IMR-90 (cell line): ENCODE measurements around the gene KLF13. TPM values are rescaled to one million over a fixed set of nuclear protein-coding genes. Genes with fewer than 3 reads are reported as not detected.

Experiments used
- ATAC-seq: fragments of 200-7000 bp; cut with Tn5 transposase; 2 replicates; pipeline ENCODE4 v1.9.1; 2020; ENCODE audit warnings: low read depth, mild to moderate bottlenecking, moderate library complexity
- BruUV-seq: library from RNA; stranded (reverse); fragments of 400-500 nt; replicated peaks from 2 replicates; lab custom pipeline; 2021; lab: Mats Ljungman, UMichigan
- CTCF ChIA-PET: fragments of 300-600 bp; formaldehyde crosslinking; extraction: SDS; loops from one replicate; lab custom pipeline; 2021; ENCODE audit warnings: antibody characterized with exemption; lab: Yijun Ruan, JAX
- POLR2A ChIA-PET: fragments of 300-600 bp; sonication (Branson Sonifier 250); formaldehyde crosslinking; loops from one replicate; lab custom pipeline; 2022; ENCODE audit warnings: antibody characterized with exemption; ENCODE audit not compliant: unreplicated experiment; lab: Charles Lee
- DNase-seq: peaks from one replicate; pipeline ENCODE4 v3.0.0; 2013
- H2AFZ ChIP-seq: replicated peaks from 2 replicates; pipeline ENCODE3; 2013; ENCODE audit warnings: low read length, mild to moderate bottlenecking; ENCODE audit not compliant: poor library complexity
- H2AK5ac ChIP-seq: 2 replicates; pipeline ENCODE4 v1.6.1; 2013; ENCODE audit warnings: low read depth, low read length, inconsistent platforms
- H2AK9ac ChIP-seq: replicated peaks from 2 replicates; pipeline ENCODE3; 2013; ENCODE audit warnings: mild to moderate bottlenecking, low read depth, low read length, moderate library complexity; ENCODE audit not compliant: poor library complexity
- H2BK120ac ChIP-seq: 2 replicates; pipeline ENCODE4 v1.6.1; 2013; ENCODE audit warnings: low read depth, low read length, inconsistent platforms
- H2BK15ac ChIP-seq: 3 replicates; pipeline ENCODE4 v1.6.1; 2013; ENCODE audit warnings: low read depth, low read length, inconsistent platforms
- H2BK20ac ChIP-seq: 2 replicates; pipeline ENCODE4 v1.6.1; 2013; ENCODE audit warnings: low read depth, mild to moderate bottlenecking, inconsistent platforms, low read length, moderate library complexity
- H2BK5ac ChIP-seq: 2 replicates; pipeline ENCODE4 v1.6.1; 2013; ENCODE audit warnings: mild to moderate bottlenecking, low read depth, low read length, inconsistent platforms; ENCODE audit not compliant: poor library complexity, severe bottlenecking
- H3K14ac ChIP-seq: replicated peaks from 2 replicates; pipeline ENCODE4 v1.6.1; 2013; ENCODE audit warnings: low read depth, low read length, inconsistent platforms
- H3K18ac ChIP-seq: 2 replicates; pipeline ENCODE4 v1.6.1; 2013; ENCODE audit warnings: low read depth, low read length, control low read depth
- H3K23ac ChIP-seq: 2 replicates; pipeline ENCODE4 v1.6.1; 2013; ENCODE audit warnings: low read depth, low read length, inconsistent platforms
- H3K27ac ChIP-seq: 2 replicates; pipeline ENCODE4 v1.5.1; 2013; ENCODE audit warnings: mild to moderate bottlenecking, control low read depth, low read length; ENCODE audit not compliant: insufficient read depth
- H3K27me3 ChIP-seq: 2 replicates; pipeline ENCODE4 v1.6.1; 2013; ENCODE audit warnings: low read length; ENCODE audit not compliant: control insufficient read depth, insufficient read depth
- H3K36me3 ChIP-seq: 2 replicates; pipeline ENCODE4 v1.6.1; 2013; ENCODE audit warnings: low read length, mixed read lengths; ENCODE audit not compliant: control insufficient read depth, insufficient read depth
- H3K4ac ChIP-seq: 2 replicates; pipeline ENCODE4 v1.6.1; 2013; ENCODE audit warnings: low read depth, low read length, inconsistent platforms
- H3K4me1 ChIP-seq: 2 replicates; pipeline ENCODE4 v1.6.1; 2013; ENCODE audit warnings: low read length, mixed read lengths; ENCODE audit not compliant: control insufficient read depth, insufficient read depth
- H3K4me2 ChIP-seq: 2 replicates; pipeline ENCODE4 v1.6.1; 2013; ENCODE audit warnings: low read depth, mild to moderate bottlenecking, control low read depth, low read length, moderate library complexity
- H3K4me3 ChIP-seq: 2 replicates; pipeline ENCODE4 v1.5.1; 2013; ENCODE audit warnings: low read depth, mild to moderate bottlenecking, control low read depth, low read length, moderate library complexity; ENCODE audit not compliant: insufficient read depth
- H3K56ac ChIP-seq: 2 replicates; pipeline ENCODE4 v1.6.1; 2013; ENCODE audit warnings: low read length, inconsistent platforms; ENCODE audit not compliant: insufficient read depth; ENCODE audit errors: extremely low read depth
- H3K79me1 ChIP-seq, 2 experiments: 2 replicates each; pipeline ENCODE4 v1.6.1; 2013; ENCODE audit warnings: low read length in 2 of 2, inconsistent platforms in 1 of 2, low read depth in 1 of 2
- H3K9ac ChIP-seq: 2 replicates; pipeline ENCODE4 v1.6.1; 2013; ENCODE audit warnings: low read depth, low read length, control low read depth
- H3K9me1 ChIP-seq: 2 replicates; pipeline ENCODE4 v1.6.1; 2013; ENCODE audit warnings: low read length, inconsistent platforms; ENCODE audit not compliant: insufficient read depth
- H3K9me3 ChIP-seq: 2 replicates; pipeline ENCODE4 v1.6.1; 2013; ENCODE audit warnings: low read length; ENCODE audit not compliant: control insufficient read depth, insufficient read depth
- H4K20me1 ChIP-seq: 2 replicates; pipeline ENCODE4 v1.6.1; 2013; ENCODE audit warnings: low read length, inconsistent platforms; ENCODE audit not compliant: insufficient read depth
- H4K5ac ChIP-seq: 2 replicates; pipeline ENCODE4 v1.6.1; 2013; ENCODE audit warnings: mild to moderate bottlenecking, low read depth, low read length, control low read depth
- H4K8ac ChIP-seq, 2 experiments: 2 replicates each; pipeline ENCODE4 v1.6.1; 2013; ENCODE audit warnings: low read depth in 2 of 2, low read length in 2 of 2, control low read depth in 1 of 2, inconsistent platforms in 1 of 2
- H4K91ac ChIP-seq: 2 replicates; pipeline ENCODE4 v1.6.1; 2013; ENCODE audit warnings: low read depth, low read length, inconsistent platforms; ENCODE audit not compliant: insufficient read depth
- BHLHE40 ChIP-seq: fragments of 150-350 bp; IDR thresholded peaks from 2 replicates; pipeline ENCODE4 v1.6.1; 2016; ENCODE audit warnings: mild to moderate bottlenecking, low read depth, low read length
- CEBPB ChIP-seq: IDR thresholded peaks from 2 replicates; pipeline ENCODE4 v1.6.1; 2012; ENCODE audit warnings: low read depth, low read length, improper control_type of control experiment
- CHD1 ChIP-seq: IDR thresholded peaks from 2 replicates; pipeline ENCODE4 v1.6.1; 2012; ENCODE audit warnings: low read depth, low read length, improper control_type of control experiment
- FOS ChIP-seq: fragments of 150-350 bp; IDR thresholded peaks from 2 replicates; pipeline ENCODE4 v1.6.1; 2016; ENCODE audit warnings: low read depth, low read length
- MAFK ChIP-seq: IDR thresholded peaks from 2 replicates; pipeline ENCODE4 v1.6.1; 2012; ENCODE audit warnings: low read depth, low read length, improper control_type of control experiment
- MAZ ChIP-seq: IDR thresholded peaks from 2 replicates; pipeline ENCODE4 v1.6.1; 2012; ENCODE audit warnings: low read depth, mild to moderate bottlenecking, low read length, improper control_type of control experiment, moderate library complexity, borderline replicate concordance
- MXI1 ChIP-seq: IDR thresholded peaks from 2 replicates; pipeline ENCODE4 v1.6.1; 2012; ENCODE audit warnings: low read depth, mild to moderate bottlenecking, low read length, moderate library complexity, borderline replicate concordance
- NFE2L2 ChIP-seq: fragments of 150-350 bp; IDR thresholded peaks from 2 replicates; pipeline ENCODE4 v1.6.1; 2016; ENCODE audit warnings: low read depth, mild to moderate bottlenecking, low read length
- POLR2A ChIP-seq: IDR thresholded peaks from 2 replicates; pipeline ENCODE4 v1.6.1; 2012; ENCODE audit warnings: mild to moderate bottlenecking, low read depth, low read length
- RAD21 ChIP-seq: IDR thresholded peaks from 2 replicates; pipeline ENCODE4 v1.6.1; 2012; ENCODE audit warnings: low read length, improper control_type of control experiment
- RCOR1 ChIP-seq: IDR thresholded peaks from 2 replicates; pipeline ENCODE4 v1.6.1; 2012; ENCODE audit warnings: mild to moderate bottlenecking, low read length, improper control_type of control experiment; ENCODE audit not compliant: insufficient replicate concordance
- RFX5 ChIP-seq: IDR thresholded peaks from 2 replicates; pipeline ENCODE4 v1.8.0; 2012; ENCODE audit warnings: low read depth, mild to moderate bottlenecking, low read length, moderate library complexity
- SMC3 ChIP-seq: fragments of 150-350 bp; IDR thresholded peaks from 2 replicates; pipeline ENCODE4 v1.6.1; 2016; ENCODE audit warnings: low read depth, mild to moderate bottlenecking, antibody characterized with exemption, low read length, moderate library complexity
- WGBS, 2 experiments: methylation state at CpG; one replicate each; pipeline versions ENCODE4 v1.1.5 to v1.1.7; 2013; ENCODE audit warnings: missing lambda C conversion rate in 2 of 2; ENCODE audit not compliant: insufficient read length in 1 of 2; ENCODE audit errors: extremely low coverage in 2 of 2; 5-methylcytosine and 5-hydroxymethylcytosine counted together
- dilution Hi-C: fragments of 300-500 bp; cut with HindIII; formaldehyde crosslinking; loops from one replicate; pipeline ENCODE4 v1.14.3; 2018; ENCODE audit warnings: low sequenced_read_pairs; ENCODE audit not compliant: unreplicated experiment
- in situ Hi-C: fragments of 300-500 bp; cut with MboI; formaldehyde crosslinking; loops from 3 replicates; pipeline ENCODE4 v1.14.3; 2019; ENCODE audit warnings: low sequenced_read_pairs, inconsistent platforms, mixed read lengths
- intact Hi-C: fragments of 100-400 bp; cut with micrococcal nuclease; formaldehyde crosslinking; loops from 2 replicates; pipeline ENCODE4 v1.10.0; 2022
- polyA plus RNA-seq, 3 experiments: library from polyadenylated mRNA; depleted of rRNA; stranded (reverse); fragments of >200 nt; gene quantifications; 2 replicates each; pipeline ENCODE4 v1.2.3, GENCODE V29; 2012; ENCODE audit warnings: low replicate concordance in 1 of 3
- total RNA-seq: library from RNA; depleted of rRNA; stranded (reverse); fragments of >200 nt; gene quantifications from 2 replicates; pipeline ENCODE4 v1.2.3, GENCODE V29; 2012
- TF ChIP-seq, protein P1 (sequence below): conservative IDR thresholded peaks from 2 replicates; pipeline ENCODE4 v1.5.1; 2012; ENCODE audit warnings: mild to moderate bottlenecking, low read depth, low read length, improper control_type of control experiment
- TF ChIP-seq, protein P2 (sequence below): fragments of 150-350 bp; IDR thresholded peaks from 2 replicates; pipeline ENCODE4 v1.6.1; 2017; ENCODE audit warnings: mild to moderate bottlenecking, antibody characterized with exemption, low read length, low read depth
- TF ChIP-seq, protein P3 (sequence below): fragments of 150-350 bp; IDR thresholded peaks from 2 replicates; pipeline ENCODE4 v1.6.1; 2016; ENCODE audit warnings: low read depth, mild to moderate bottlenecking, low read length, moderate library complexity, borderline replicate concordance

The KLF13 gene
- total and polyA plus RNA-seq, 2 of the 4 experiments (the other 2 are of a cell fraction), result 9.5 to 10.6 TPM

DNA sequence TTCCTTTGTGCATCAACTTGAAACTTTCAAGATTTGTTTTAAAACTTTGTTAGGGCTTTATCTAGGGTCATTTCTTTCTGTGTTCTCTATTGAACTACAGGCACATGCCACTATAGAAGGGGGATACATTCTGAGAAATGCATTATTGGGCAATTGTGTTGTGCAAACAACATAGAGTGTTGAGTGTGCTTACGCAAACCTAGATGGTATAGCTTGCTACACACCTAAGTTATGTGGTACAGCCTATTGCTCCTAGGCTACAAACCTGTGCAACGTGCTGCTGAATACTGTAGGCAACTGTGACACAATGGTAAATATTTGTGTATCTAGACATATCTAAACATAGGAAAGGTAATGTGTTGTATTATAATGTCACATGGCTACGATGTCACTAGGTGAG lies 33.0 kb upstream of the KLF13 start:
- H4K5ac ChIP-seq, result no peak overlapping the region
- ATAC-seq (no peak), DNase-seq (no peak)
- no peak overlapping the region for H2BK120ac ChIP-seq
- H3K4me2 ChIP-seq, result no peak overlapping the region
- no peak overlapping the region for H2BK15ac ChIP-seq
- H4K20me1 ChIP-seq, result no peaks in the 10 kb centered on the region
- H2BK20ac ChIP-seq, result no peak overlapping the region
- H3K36me3 ChIP-seq, result no peaks in the 10 kb centered on the region
- in situ Hi-C loops, result no loop called here
- peaks cover 26% of the 10 kb centered on the region for H3K27me3 ChIP-seq
- no peak overlapping the region for H2AFZ ChIP-seq
- H3K4me1 ChIP-seq, result no peaks in the 10 kb centered on the region; the same call in 1 of the 2 replicates
- no peak overlapping the region for H2AK5ac ChIP-seq
- H3K9me3 ChIP-seq, result no peaks in the 10 kb centered on the region
- no peak overlapping the region for H3K9ac ChIP-seq
- no peak overlapping the region for H3K56ac ChIP-seq
- intact Hi-C loops, result no loop called here
- H3K14ac ChIP-seq, result no peak overlapping the region
- H3K9me1 ChIP-seq, result no peaks in the 10 kb centered on the region
- no peak overlapping the region for H3K4me3 ChIP-seq
- no peak overlapping the region for H3K4ac ChIP-seq
- H4K8ac ChIP-seq, result no peak overlapping the region
- TF ChIP-seq, protein P1, sequence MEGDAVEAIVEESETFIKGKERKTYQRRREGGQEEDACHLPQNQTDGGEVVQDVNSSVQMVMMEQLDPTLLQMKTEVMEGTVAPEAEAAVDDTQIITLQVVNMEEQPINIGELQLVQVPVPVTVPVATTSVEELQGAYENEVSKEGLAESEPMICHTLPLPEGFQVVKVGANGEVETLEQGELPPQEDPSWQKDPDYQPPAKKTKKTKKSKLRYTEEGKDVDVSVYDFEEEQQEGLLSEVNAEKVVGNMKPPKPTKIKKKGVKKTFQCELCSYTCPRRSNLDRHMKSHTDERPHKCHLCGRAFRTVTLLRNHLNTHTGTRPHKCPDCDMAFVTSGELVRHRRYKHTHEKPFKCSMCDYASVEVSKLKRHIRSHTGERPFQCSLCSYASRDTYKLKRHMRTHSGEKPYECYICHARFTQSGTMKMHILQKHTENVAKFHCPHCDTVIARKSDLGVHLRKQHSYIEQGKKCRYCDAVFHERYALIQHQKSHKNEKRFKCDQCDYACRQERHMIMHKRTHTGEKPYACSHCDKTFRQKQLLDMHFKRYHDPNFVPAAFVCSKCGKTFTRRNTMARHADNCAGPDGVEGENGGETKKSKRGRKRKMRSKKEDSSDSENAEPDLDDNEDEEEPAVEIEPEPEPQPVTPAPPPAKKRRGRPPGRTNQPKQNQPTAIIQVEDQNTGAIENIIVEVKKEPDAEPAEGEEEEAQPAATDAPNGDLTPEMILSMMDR, result no peak
- TF ChIP-seq CHD1 (no peak), RAD21 (no peak), SMC3 (no peak), NFE2L2 (no peak), FOS (no peak), POLR2A (no peak), MXI1 (no peak), MAFK (no peak), RFX5 (no peak), RCOR1 (no peak), MAZ (no peak), CEBPB (no peak), BHLHE40 (no peak)
- TF ChIP-seq, protein P2, sequence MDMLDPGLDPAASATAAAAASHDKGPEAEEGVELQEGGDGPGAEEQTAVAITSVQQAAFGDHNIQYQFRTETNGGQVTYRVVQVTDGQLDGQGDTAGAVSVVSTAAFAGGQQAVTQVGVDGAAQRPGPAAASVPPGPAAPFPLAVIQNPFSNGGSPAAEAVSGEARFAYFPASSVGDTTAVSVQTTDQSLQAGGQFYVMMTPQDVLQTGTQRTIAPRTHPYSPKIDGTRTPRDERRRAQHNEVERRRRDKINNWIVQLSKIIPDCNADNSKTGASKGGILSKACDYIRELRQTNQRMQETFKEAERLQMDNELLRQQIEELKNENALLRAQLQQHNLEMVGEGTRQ, result no peak
- TF ChIP-seq, protein P3, sequence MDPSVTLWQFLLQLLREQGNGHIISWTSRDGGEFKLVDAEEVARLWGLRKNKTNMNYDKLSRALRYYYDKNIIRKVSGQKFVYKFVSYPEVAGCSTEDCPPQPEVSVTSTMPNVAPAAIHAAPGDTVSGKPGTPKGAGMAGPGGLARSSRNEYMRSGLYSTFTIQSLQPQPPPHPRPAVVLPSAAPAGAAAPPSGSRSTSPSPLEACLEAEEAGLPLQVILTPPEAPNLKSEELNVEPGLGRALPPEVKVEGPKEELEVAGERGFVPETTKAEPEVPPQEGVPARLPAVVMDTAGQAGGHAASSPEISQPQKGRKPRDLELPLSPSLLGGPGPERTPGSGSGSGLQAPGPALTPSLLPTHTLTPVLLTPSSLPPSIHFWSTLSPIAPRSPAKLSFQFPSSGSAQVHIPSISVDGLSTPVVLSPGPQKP, result no peak
- CTCF ChIA-PET, result no interaction called here
- WGBS, 2 experiments, result no CpG with 5 or more reads among the region's 3 CpGs
- H3K18ac ChIP-seq, result no peak overlapping the region
- no peaks in the 10 kb centered on the region for H3K79me1 ChIP-seq
- no peak overlapping the region for H3K27ac ChIP-seq
- POLR2A ChIA-PET, result no interaction called here
- H4K91ac ChIP-seq, result no peak overlapping the region
- dilution Hi-C loops, result no loop called here
- H2BK5ac ChIP-seq, result no peak overlapping the region
- no peak overlapping the region for H2AK9ac ChIP-seq
- BruUV-seq, result no TSS peak
- no peak overlapping the region for H3K23ac ChIP-seq
